Activated naive CD8-positive, alpha-beta T cell treated with anti-CD3 and anti-CD28 coated beads, Interleukin-2, amount 50 U/mL, for 16 hours (primary cell): ENCODE measurements around the gene SAXO2.
"Not testable (repeated sequence)": the region's sequence is repeated elsewhere in the genome, so short reads cannot be mapped to it uniquely, and the experiment has no call there.

Source experiments
- DNase-seq: peaks from one replicate; pipeline ENCODE4 v3.0.0-alpha.2; 2020; ENCODE audit warnings: low read depth, low spot score

The SAXO2 gene, protein sequence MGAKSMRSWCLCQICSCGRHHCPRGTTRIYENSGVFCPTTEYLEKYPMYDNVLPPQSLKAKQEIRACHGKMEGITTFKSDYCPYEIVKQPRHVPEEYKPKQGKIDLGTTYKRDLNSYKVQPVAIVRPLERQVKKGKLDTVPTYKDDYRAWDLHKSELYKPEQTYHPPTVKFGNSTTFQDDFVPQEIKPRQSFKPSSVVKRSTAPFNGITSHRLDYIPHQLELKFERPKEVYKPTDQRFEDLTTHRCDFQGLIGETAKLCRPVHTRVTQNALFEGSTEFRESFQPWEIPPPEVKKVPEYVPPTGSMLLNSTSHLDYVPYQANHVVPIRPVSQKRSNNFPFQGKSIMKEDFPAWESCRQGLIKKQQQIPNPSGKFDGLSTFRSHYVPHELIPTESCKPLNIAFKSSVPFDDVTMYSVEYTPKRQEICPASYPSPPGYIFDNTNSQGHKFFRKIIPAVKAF

DNA sequence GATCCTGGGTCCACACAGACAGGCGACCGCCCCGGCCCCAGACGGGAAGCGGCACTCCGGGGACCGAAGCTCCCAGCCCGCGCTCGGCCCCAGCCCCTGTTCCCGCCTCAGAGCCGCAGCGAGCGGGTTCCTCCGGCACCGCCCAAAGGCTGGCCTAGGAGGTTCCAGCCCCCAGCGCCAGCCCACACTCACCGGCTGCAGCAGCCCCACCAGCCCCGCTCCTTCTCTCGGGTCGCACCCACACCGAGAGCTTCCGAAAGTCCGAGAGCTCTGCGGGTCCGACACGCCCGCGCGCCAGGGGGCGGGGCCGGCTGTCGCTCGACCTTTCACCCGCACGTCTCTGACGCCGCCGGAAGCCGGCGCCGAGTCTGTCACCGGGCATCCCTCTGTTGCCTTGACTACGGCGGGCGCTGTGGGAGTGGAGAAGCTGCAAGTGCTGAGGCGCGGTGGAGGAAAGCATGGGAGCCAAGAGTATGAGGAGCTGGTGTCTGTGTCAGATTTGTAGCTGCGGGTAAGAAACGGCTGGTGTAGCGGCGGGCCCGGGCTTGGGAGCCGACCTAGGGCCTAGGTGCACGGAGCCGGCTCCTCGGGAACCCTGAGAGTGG is at the start of gene SAXO2, which contains the start of gene EFL1:
TSS of gene SAXO2 (plus strand) at position 397 of the 605 bp plus-strand sequence. CDS start at position 459, 62 bp downstream.
TSS of gene EFL1 (minus strand) at position 313 of the 605 bp plus-strand sequence. CDS start 956 bp downstream, outside the sequence.
- DNase-seq: peak; percentile 81

DNA sequence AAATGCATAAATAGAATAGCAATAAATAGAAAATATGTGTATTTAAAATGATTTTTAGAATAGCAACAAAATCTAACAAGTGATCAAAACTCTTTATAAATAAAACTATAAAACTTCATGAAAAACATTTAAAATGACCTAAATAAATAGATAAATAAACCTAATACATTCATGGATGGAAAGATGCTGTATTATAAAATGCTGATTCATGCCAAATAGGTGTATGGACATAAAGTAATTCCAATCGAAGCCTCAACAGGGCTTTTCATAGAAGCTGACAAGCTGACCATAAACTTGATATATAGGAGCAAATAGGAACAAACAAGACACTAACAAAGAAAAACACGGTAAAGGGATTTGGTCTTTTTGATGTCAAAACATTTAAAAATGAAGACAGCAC is 46.5 kb upstream of the SAXO2 start:
- not testable (repeated sequence) for DNase-seq

DNA sequence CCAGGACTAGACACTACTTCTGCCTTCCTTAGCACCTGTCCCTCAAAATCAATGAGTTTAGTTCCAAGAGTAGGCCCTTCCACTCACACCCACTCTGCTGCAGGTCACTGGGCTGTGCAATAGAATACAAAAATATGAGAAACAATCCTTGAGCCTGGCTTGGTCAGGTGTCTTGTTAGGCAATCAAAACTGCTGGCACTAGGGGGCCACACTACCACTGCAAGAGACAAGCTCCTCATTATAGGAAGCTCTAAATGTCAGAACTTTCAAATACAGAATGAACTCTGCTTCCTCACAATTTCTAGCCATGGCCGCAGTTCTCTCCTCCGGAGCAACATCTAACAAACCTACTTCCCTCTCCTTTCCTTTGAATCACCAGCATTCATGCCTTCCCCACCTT is 41.1 kb upstream of the SAXO2 start:
- DNase-seq: not testable (repeated sequence)

DNA sequence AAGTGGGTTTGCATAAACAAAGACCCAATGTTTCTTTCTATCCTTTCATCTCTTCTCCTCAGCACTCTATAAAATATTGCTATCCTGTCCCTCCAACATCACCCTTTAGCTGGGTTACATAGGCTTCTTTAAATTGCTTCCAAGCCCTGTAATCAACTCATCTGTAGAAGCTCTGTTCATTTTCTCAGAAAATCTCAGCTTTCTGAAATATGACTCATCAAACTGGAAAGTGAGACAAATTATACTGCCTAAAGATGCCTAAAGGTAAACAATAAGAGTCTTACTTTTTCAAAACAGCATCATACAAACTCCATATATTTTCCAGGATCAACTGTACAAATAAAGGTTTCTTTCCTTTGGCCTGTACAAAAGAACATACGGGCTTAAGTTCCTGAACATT is 33.9 kb upstream of the SAXO2 start:
- DNase-seq: no peak

DNA sequence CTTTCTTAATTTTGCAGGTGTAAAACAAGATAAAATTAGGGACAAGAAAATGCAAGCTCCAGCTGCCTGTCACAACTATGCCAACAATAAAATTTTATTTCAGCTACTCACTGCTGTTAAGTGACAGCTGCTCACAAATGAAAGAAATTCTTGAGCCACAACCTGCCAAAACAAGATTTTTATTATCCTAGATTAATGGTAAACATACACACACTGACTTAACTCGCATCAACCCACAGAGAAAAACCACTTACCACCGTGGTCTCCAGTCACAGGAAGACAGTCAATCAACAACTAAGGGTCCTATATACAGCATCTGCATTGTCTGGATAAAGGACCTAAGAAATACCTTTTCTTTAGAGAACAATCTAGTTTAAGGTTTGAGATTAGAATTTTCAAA is 31.4 kb upstream of the SAXO2 start:
- no peak for DNase-seq

DNA sequence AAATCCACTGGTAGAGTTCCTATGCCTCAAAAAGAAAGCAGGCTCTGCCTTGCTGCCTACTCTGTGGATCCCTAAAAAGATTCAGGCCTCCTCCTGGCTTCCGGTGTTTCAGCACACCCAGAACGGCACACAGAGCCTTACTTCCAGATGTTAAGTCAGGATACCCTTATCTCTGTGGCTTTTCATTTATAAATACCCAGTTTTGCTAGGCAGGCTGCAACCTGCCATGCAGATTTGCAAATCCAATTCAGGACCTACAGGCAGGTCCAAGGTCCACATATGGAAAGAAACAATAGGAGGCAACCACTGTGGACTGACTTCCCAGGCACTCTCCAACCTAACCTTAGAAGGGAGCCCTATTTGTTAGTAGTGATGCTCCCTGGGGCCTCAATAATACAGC is 30.8 kb upstream of the SAXO2 start:
- no peak for DNase-seq

DNA sequence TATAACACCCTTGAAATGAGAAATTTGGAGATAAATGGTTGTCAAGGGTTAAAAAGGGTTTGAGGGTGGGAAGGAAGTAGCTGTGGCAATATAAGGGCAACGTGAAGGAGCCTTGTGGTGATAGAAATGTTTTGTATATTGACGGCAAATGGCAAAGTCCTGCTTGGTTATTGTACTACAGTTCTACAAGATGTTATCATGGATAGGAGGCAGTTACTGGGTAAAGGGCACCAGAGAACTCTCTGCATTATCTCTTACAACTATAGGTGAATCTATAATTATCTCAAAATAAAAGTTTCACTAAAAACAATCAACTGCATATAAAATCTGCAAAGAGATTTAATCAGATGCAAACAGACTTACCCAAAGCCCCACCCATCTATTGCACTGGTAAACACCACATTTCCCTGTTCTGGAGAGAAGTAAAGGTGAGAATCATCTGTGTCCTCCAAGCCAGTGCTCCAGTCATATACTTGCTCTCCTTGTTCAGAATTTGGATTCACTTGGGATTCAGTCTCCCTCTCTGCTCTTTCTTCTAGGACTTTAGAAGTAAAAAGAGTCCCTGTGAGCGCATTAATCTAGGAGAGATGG is 24.6 kb upstream of the SAXO2 start:
- not testable (repeated sequence) for DNase-seq

DNA sequence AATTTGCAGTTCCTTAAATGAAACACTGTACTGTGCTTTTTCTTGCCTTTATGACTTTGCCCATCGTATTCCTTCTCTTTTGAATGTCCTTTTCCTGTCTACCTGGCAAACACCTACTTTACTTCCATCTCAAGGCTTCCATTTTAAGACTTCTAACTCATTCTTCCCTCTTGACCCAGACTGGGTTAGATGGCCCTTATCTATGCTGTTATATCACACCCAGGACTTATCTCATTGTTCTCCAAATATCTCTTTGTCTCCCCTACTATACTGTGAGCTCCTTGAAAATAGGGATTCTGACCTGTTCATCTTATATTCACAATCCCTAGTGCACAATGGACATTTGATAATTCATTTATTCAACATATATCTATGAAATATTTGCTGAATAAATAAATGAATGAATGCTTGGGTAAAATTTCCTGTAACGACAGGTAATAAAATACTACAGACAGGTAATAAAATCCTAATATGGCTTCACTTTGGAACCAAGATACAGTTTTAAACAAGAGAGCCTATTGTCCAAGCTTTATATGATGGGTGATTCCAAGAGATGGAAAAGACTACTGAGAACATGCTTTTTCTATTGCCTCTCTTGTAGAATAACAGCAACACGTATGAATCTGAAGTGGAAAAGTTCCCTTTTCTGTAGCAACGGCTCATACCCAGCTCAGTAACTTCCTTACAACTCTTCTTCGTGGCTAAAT is 22.8 kb upstream of the SAXO2 start:
- no peak for DNase-seq

DNA sequence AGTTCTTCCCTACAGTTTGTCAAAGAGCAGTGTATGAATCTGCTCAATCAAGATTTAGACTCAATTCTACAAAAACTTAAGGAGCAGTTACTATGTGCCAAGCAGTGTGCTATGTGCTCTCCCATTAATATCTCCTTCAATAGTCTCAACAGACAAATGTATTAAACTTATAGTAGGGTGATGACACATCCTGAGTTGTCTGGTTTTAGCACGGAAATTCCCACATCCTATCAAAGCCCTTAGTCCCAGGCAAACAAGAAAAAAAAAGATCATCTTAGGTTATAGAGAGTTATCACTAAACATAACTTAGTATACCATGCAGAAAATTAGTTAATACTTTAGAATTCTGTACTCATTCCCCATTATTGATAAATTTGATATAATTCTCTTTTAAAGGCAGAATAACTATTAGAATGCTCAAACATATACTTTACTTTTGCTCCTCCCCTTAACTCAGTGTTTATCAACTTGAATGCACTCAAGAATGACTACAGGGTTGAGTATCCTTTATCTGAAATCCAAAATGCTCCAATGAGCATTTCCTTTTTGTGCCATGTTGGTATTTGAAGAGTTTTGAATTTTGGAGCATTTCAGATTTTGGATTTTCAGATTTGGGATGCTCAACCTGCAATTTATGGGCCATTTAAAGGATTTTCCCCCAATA is 20.6 kb upstream of the SAXO2 start:
- not testable (repeated sequence) for DNase-seq

DNA sequence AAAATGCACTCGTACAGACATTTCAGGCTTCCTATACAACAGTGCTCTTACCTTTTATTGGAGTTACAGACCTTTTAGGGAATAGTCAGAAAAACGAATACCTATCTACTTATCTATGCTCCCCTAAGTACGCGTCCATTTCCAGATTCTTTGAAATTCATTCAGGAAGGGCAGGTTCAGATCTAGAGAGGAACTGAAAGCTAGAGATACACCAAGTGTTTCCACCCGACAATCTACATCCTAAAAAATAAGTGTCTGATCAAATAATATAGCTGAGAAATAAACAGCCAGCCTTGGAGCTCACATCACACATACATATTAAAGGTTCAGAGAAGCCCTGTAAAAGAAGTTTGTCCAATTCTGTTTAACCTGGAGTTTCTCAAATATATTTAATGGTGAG is 19.0 kb upstream of the SAXO2 start:
- DNase-seq: not testable (repeated sequence)

DNA sequence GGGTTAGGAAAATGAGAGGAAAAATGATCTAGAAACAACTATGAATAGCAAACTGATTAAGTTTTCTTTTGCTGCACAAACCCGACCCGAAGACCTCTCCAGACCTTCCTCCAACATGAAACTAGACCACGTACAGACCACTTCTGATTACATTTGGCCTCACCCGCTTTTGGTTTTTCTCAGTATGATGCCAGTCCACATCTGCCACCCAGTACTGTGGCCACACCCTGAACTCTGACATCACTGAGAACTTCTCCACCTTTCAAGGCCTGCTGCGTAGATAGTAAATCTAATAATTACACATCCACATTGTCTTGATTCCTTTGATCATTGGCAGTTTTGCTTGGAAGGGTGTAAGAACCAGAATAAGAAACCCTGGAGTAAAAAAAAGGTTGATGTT is 16.7 kb upstream of the SAXO2 start:
- not testable (repeated sequence) for DNase-seq

DNA sequence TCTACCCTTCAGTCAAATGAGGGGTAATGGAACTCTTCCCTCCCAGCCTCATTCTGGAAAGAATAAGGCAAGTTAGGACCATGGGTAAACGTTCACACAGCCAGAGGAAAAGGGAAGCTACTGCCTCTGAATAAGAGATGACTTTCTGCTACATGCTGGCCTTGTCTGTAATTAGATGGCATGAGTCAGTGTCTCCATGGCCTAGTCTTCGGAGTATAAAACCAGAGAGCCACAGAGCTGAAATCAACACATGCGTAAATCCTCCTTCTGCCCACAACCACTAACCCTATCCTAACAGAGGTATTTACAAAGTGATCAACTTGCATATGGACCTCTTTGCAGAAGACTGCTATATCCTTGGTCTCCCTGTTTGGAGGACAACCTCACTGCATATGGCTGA is 14.4 kb upstream of the SAXO2 start:
- DNase-seq: not testable (repeated sequence)

DNA sequence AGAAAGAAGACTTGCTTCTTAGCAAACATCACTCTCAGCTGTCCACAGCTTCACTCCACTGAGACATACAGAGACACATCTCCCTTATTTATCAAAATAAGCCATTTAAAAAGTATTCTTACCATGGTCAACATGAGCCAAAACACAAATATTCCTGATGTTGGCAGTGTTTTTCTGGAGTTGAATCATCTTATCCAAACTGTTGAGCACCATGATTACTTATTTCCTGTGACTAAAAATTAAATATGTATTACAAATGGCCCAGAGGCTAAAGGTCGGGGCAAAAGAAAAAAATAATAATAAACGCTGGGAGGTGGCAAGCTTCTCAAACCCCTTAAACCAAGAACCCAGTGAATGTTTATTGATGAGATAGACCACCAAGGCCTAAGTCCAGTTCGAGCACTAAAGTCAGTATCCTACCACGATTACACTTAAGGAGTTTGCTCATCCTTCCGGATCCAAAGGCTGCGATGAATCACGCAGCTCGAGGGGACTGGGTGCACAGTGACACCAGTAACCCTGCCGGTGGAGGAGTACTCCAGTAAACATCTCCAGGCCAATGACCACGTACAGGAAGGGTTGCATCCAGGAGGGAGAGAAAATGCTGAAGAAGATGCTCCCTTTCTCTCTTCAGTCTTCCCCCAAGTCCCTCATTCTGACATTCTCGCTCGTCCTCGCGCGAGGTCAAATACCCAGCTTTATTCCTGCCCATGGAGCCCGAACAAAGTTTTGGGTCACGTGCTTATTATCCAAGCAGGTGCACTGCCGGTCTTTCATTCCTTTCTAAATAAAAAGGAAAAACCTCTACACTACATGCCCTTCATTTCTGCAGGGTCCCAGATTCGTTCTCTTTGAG is 824 bp upstream of the SAXO2 start:
- DNase-seq: not testable (repeated sequence)

DNA sequence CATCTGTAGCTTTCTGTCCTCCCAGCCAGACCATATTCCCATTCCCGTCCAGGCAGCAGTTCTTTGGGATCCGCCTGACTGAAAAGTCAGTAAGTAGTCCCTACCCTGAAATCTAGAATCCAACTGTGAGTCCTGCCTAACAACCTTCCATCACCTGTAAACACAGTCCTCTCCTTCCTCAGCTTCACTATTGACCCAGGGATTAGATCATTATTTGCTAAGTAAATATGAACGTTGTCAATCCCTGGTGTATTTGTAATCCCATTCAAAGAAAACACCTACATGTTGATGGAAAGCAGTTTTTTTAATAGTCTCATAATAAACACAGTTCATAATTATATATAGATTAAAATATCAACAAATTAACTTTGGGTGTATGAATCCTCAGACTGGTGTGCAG is 732 bp downstream of the SAXO2 start:
- DNase-seq: no peak

DNA sequence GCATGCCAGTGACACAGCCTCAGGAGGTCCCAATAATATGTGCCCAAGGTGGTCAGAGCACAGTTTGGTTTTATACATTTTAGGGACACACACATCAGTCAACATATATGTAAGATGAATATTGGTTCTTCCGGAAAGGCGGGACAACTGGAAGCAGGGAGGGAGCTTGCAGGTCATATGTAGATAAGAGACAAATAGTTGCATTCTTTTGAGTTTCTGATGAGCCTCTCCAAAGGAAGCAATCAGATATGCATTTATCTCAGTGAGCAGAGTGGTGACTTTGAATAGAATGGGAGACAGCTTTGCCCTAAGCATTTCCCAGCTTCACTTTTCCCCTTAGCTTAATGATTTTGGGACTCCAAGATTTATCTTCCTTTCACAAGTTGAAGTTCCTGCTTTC is 4.5 kb downstream of the SAXO2 start:
- not testable (repeated sequence) for DNase-seq

DNA sequence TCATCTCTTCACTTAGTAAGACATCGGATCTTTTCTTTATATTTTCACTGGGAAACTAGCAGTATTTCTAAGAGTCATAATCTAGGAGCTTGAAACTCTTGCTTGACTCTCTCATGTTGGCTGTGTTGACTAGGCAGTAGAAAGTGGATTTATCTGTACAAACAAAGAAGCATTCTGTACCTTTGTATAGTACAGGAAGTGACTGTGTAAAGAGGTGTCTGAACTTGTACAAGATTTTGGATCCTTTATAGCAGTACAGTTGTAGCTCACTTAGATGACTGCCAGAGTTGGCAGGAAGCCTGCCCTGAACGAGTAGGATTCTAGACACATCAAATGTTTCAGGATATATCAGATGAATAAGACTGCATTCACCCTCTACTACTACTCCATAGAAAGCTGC is 5.8 kb downstream of the SAXO2 start:
- DNase-seq: not testable (repeated sequence)

DNA sequence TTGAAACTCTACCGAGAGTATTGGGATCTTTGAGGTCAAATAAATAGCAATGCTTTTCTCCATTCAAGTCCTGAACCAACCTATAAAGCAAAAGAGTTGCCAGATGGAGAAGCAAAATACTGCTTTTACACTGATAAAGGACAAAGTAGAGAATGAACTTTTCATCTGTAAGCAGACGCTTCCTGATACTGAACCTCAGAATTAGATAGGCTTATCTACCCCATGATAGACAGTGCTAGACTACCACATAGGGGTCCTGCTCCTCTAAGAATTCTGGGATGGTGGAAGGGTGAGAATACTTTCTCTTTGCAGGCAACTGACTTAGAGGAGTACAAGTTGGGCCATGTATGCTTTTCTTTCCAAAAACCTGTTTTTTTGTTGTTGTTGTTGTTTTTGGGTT is 9.5 kb downstream of the SAXO2 start:
- DNase-seq: no peak

DNA sequence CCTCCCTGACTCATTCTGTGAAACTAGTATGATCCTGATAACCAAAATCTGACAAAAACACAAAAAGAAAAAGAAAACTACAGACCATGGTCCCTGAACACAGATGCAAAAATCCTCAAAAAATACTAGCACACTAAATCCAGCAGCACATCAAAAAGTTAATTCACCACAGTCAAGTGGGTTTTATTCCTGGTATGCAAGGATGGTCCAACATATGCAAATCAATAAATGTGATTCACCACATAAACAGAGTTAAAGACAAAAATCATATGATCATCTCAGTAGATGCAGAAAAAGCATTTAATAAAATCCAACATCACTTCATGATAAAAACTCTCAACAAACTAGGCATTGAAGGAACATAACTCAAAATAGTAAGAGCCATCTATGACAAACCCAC is 12.8 kb downstream of the SAXO2 start:
- DNase-seq: no peak

DNA sequence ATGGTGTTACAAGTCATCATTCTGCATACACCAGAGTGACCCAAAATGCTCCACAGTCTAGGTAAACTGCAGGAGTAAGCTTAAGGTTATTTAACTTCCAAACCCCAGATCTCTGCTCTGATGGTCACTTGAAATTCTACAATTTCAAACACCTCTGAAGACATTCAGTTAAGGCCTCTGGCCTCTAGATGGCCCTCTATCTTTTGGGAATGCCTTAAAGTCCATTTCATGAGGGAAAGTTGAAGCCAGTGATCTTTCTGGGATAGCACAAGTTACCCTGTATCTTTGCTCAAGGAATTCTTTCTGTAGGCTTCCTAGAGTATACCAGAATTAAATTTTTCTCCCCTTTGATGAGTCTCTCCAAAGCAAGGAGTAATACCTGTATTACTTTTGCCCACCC is 18.7 kb downstream of the SAXO2 start:
- DNase-seq: not testable (repeated sequence)

DNA sequence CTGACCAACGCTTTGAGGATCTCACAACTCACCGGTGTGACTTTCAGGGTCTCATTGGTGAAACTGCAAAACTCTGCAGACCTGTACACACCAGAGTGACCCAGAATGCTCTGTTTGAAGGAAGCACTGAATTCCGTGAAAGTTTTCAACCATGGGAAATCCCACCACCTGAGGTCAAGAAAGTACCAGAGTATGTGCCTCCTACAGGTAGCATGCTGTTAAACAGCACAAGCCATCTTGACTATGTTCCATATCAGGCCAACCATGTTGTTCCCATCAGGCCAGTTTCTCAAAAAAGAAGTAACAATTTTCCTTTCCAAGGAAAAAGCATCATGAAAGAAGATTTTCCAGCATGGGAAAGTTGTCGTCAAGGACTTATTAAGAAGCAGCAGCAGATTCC is 19.8 kb downstream of the SAXO2 start:
- DNase-seq: not testable (repeated sequence)
